GM12873 (cell line): ENCODE measurements around the gene BNC2.

Source experiments
- TF ChIP-seq, protein P1 (sequence below): IDR thresholded peaks from 2 replicates; pipeline ENCODE4 v1.5.1; 2012; ENCODE audit warnings: low read depth, mild to moderate bottlenecking, moderate library complexity, low read length, control low read depth; ENCODE audit not compliant: insufficient read depth; ENCODE audit errors: missing control alignments

The BNC2 gene

DNA sequence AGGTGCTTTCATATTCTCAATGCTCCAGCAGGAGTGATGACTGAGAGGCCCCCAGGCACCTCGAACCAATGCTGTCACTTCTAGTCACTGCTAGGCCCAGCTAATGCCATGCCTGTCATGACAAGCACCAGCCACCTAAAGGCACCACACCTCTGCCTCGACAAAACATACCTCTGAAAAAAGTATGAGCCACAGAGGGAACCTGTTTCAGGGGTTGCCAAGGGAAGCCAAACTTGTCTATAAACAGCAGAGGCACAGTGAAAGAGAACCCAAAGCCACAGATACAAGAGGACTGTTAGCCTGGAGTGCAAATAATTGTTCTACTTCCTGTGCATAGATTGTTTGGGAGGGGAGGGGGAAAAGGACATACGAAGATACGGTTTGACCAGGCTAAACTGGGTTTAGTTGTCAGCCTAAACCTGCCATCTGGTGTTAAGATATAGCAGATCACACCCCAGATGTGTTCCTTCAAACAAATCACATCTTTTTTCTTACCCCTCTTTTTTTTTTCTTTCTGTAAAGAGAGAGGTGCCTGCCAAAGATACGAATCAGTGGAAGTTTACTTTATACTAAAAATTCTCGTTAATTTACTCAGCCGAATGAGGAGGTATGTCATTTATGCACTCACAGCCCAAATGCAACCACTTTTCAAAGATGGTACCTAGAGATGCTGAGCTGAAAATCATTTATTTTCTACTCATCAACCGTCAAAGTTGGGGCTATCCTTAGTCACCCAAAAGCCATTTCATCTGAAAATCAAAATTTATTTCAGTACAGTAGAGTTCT, 45.7 kb downstream of the BNC2 start:
- TF ChIP-seq, protein P1, sequence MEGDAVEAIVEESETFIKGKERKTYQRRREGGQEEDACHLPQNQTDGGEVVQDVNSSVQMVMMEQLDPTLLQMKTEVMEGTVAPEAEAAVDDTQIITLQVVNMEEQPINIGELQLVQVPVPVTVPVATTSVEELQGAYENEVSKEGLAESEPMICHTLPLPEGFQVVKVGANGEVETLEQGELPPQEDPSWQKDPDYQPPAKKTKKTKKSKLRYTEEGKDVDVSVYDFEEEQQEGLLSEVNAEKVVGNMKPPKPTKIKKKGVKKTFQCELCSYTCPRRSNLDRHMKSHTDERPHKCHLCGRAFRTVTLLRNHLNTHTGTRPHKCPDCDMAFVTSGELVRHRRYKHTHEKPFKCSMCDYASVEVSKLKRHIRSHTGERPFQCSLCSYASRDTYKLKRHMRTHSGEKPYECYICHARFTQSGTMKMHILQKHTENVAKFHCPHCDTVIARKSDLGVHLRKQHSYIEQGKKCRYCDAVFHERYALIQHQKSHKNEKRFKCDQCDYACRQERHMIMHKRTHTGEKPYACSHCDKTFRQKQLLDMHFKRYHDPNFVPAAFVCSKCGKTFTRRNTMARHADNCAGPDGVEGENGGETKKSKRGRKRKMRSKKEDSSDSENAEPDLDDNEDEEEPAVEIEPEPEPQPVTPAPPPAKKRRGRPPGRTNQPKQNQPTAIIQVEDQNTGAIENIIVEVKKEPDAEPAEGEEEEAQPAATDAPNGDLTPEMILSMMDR, result no peak

DNA sequence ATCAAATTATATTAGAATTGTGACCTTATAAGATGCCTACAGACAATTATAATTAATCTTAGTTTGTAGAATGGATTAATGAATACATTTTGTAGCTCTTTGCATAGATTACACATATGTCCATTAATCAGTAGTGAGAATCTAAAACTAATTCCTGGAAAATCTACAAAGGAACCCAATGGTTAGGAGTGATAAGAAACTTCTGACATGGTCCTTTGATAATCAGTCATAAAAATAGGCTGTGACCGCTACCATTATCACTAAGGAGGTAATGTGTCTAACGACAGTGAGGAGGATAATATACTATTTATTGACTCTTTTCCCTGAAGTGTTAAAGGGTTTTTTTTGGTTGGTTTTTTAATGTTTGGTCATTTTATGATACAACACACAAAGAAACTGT, 46.6 kb downstream of the BNC2 start:
- TF ChIP-seq, protein P1, result no peak

DNA sequence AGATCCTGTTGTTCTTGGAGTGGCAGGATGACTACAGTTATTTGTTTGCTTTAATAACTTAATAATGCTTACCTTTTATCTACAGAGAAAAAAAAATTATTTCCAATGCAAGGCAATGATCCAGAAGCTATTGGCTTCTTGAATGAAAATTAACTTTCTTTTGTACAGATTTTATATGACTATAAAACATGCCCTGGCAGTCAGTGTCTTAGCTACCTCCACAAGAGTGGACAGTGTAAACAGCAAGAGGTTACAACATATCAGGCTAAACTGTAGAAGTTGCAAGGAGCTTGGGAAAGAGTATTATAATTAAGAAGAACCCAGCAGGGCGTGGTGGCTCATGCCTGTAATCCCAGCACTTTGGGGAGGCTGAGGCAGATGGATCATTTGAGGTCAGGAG, 49.1 kb downstream of the BNC2 start:
- TF ChIP-seq, protein P1, result no peak

DNA sequence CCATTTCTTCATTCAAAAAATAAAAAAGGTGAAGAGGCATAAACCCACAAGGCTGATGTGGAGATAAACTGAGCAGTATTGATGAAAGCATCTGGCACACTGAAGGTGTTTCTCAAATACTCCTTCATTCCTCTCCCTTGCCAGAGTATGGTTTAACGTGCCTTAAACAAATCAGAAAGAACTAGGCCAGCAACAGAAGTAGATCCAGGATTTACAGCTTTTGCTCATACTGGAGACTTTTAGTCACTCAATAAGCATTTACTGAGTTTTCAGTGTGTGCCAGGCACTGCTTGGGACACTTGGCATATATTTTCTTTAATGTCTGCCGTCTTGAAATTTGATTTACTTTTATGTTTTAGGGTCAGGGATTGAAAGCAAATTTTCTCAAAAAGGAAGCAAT, 53.0 kb downstream of the BNC2 start:
- TF ChIP-seq, protein P1, result no peak

DNA sequence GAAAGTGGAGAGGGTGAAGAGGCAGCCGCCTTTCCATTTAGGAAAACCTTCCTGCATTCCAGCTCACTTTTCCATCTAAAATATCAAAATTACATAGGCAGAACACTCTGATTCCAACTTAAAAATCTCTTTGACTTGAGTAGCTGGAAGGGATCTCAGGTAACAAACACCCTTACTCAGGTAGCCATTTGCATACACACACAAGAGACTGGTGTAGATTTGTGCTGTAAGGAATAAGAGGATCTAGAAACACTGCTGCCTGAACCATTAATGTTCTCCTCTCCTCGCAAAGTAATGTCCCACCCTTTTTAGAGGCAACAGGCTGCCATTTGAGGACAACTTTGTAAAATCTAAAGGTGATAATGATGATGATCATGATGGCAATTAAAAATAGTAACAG, 53.5 kb downstream of the BNC2 start:
- TF ChIP-seq, protein P1, result no peak

DNA sequence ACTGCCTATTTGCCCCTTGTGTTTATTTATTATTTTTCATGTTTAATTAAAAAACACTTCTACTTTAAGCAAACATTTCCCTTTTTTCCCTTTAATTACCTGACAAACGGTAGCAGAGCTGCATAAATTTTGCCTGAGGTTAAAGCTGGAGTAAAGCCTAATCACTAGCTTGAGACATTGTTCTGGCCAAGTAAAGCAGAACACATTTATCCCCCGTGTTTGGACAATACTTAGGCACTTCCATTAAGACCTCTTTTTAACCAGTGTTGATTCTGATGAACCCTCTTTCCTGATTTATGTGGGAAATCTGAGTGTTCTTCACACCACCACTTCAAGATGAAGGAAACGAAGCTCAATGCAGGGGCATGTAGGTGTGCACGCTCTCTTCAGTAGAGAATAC, 54.5 kb downstream of the BNC2 start:
- TF ChIP-seq, protein P1, result no peak

DNA sequence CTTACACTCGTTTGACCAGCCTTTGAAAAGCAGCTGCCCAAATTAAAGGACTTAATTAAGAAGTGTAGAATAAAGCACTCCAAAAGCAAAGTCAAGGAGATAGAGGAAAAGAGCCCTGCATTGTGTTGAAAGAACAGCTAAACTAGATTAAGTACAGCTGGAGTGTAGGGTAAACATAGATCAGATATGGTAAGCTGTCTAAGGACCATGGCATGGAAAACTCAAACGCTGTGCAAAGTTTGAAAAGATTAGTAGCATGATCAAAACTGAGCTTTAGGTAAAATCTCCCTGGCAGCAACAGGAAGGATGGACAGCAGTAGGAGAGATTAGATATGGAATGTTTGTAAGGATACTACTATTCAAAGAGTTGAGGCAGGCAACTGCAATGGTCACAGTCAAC, 55.4 kb downstream of the BNC2 start:
- TF ChIP-seq, protein P1, result no peak
